Liver (tissue), 3 donors: ENCODE results near the gene ATP13A2.
A peak's percentile ranks its signal among the peaks of the same experiment; 100 is the strongest.

ENCODE experiments used
- CTCF ChIP-seq: fragments of 150-350 bp; IDR thresholded peaks from 2 replicates; pipeline ENCODE4 v1.5.1; 2017; ENCODE audit warnings: improper control_type of control experiment, low read depth, low read length; ENCODE audit not compliant: missing input control
- EGR1 ChIP-seq, 2 donors: IDR thresholded peaks; 2 replicates each; pipeline ENCODE4 v1.6.1; 2016 to 2018; ENCODE audit warnings: antibody characterized with exemption in 2 of 2, low read depth in 2 of 2
- FOXA1 ChIP-seq: IDR thresholded peaks from 2 replicates; pipeline ENCODE4 v1.6.1; 2016; ENCODE audit warnings: antibody characterized with exemption
- GABPA ChIP-seq, 2 donors: IDR thresholded peaks in 1 of 2; conservative IDR thresholded peaks in 1 of 2; 2 replicates each; pipeline ENCODE4 v1.6.1; 2016; ENCODE audit warnings: antibody characterized with exemption in 2 of 2, mild to moderate bottlenecking in 1 of 2, moderate library complexity in 1 of 2
- JUND ChIP-seq, 2 donors: IDR thresholded peaks; 2 replicates each; pipeline ENCODE4 v1.6.1; 2016; ENCODE audit warnings: antibody characterized with exemption in 2 of 2
- NR2F2 ChIP-seq: IDR thresholded peaks from 2 replicates; pipeline ENCODE4 v1.6.1; 2016; ENCODE audit warnings: antibody characterized with exemption
- RAD21 ChIP-seq, 2 donors: IDR thresholded peaks; 2 replicates each; pipeline ENCODE4 v1.6.1; 2016; ENCODE audit warnings: antibody characterized with exemption in 2 of 2, mild to moderate bottlenecking in 2 of 2
- RXRA ChIP-seq, 2 donors: IDR thresholded peaks; 2 replicates each; pipeline ENCODE4 v1.6.1; 2017 to 2018; ENCODE audit warnings: antibody characterized with exemption in 2 of 2, mild to moderate bottlenecking in 1 of 2
- SP1 ChIP-seq: IDR thresholded peaks from 2 replicates; pipeline ENCODE4 v1.6.1; 2018; ENCODE audit warnings: antibody characterized with exemption, mild to moderate bottlenecking
- TAF1 ChIP-seq: conservative IDR thresholded peaks from 2 replicates; pipeline ENCODE4 v1.6.1; 2016; ENCODE audit warnings: antibody characterized with exemption, mild to moderate bottlenecking
- YY1 ChIP-seq: IDR thresholded peaks from 2 replicates; pipeline ENCODE4 v1.6.1; 2016; ENCODE audit warnings: antibody characterized with exemption, mild to moderate bottlenecking
- TF ChIP-seq, protein P1 (sequence below): IDR thresholded peaks from 2 replicates; pipeline ENCODE4 v1.6.1; 2016; ENCODE audit warnings: antibody characterized with exemption, mild to moderate bottlenecking
- TF ChIP-seq, protein P2 (sequence below): IDR thresholded peaks from 2 replicates; pipeline ENCODE4 v1.6.1; 2016; ENCODE audit warnings: antibody characterized with exemption
- TF ChIP-seq, protein P3 (sequence below): IDR thresholded peaks from 2 replicates; pipeline ENCODE4 v1.6.1; 2016; ENCODE audit warnings: antibody characterized with exemption
- donor health status: healthy.
- donor health status: healthy.

DNA sequence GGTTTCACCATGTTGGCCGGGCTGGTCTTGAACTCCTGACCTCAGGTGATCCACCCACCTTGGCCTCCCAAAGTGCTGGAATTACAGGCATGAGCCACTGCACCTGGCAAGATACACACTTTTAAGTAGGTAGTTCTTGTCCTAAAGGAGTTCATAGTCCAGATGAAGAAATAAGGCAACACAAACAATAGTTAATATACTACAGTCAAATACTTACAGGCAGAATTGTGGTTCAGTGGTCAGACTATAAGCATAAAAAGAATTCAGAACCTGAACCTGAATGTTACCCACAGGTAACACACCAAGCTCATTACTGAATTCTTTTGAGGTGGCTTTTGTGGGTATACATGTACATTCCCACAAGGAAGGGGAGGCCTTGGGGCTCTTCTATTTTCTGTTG lies 40.3 kb upstream of the ATP13A2 start:
- TF ChIP-seq, protein P1, sequence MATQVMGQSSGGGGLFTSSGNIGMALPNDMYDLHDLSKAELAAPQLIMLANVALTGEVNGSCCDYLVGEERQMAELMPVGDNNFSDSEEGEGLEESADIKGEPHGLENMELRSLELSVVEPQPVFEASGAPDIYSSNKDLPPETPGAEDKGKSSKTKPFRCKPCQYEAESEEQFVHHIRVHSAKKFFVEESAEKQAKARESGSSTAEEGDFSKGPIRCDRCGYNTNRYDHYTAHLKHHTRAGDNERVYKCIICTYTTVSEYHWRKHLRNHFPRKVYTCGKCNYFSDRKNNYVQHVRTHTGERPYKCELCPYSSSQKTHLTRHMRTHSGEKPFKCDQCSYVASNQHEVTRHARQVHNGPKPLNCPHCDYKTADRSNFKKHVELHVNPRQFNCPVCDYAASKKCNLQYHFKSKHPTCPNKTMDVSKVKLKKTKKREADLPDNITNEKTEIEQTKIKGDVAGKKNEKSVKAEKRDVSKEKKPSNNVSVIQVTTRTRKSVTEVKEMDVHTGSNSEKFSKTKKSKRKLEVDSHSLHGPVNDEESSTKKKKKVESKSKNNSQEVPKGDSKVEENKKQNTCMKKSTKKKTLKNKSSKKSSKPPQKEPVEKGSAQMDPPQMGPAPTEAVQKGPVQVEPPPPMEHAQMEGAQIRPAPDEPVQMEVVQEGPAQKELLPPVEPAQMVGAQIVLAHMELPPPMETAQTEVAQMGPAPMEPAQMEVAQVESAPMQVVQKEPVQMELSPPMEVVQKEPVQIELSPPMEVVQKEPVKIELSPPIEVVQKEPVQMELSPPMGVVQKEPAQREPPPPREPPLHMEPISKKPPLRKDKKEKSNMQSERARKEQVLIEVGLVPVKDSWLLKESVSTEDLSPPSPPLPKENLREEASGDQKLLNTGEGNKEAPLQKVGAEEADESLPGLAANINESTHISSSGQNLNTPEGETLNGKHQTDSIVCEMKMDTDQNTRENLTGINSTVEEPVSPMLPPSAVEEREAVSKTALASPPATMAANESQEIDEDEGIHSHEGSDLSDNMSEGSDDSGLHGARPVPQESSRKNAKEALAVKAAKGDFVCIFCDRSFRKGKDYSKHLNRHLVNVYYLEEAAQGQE: no peak
- TF ChIP-seq CTCF: no peak
- TF ChIP-seq RXRA (IDR thresholded peaks at IDR 0.05): no peak
- no peak for TF ChIP-seq JUND (IDR thresholded peaks at IDR 0.05)
- no peak for TF ChIP-seq NR2F2
- no peak for TF ChIP-seq GABPA (IDR thresholded peaks at IDR 0.05 in 1 of 2, conservative IDR thresholded peaks at IDR 0.05 in 1 of 2)
- TF ChIP-seq SP1: peak; percentile 14
- TF ChIP-seq YY1: no peak
- TF ChIP-seq, protein P2, sequence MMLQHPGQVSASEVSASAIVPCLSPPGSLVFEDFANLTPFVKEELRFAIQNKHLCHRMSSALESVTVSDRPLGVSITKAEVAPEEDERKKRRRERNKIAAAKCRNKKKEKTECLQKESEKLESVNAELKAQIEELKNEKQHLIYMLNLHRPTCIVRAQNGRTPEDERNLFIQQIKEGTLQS: no peak
- no peak for TF ChIP-seq FOXA1
- TF ChIP-seq TAF1: no peak
- TF ChIP-seq, protein P3, sequence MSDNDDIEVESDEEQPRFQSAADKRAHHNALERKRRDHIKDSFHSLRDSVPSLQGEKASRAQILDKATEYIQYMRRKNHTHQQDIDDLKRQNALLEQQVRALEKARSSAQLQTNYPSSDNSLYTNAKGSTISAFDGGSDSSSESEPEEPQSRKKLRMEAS: no peak
- TF ChIP-seq EGR1 (IDR thresholded peaks at IDR 0.05; ENCODE audit: low read depth in 2 of 2): no peak
- no peak for TF ChIP-seq RAD21 (IDR thresholded peaks at IDR 0.05)
